OCI-LY7 (cell line): ENCODE results near the gene PLCB1.

ENCODE experiments used
- CTCF ChIP-seq: fragments of 200-600 bp; sonication (generic); conservative IDR thresholded peaks from 2 replicates; pipeline ENCODE4 v1.5.1; 2014; ENCODE audit warnings: mild to moderate bottlenecking, antibody characterized with exemption, low read length, moderate library complexity, mixed read lengths
- EZH2phosphoT487 ChIP-seq: fragments of 200-600 bp; sonication (generic); IDR thresholded peaks from 2 replicates; pipeline ENCODE4 v1.6.1; 2018; ENCODE audit warnings: low read depth, borderline replicate concordance, mild to moderate bottlenecking, mixed run types, antibody characterized with exemption, low read length, moderate library complexity, mixed read lengths

GRCh38 chr20:8292793-8293192, 160.7 kb downstream of the PLCB1 start:
- no peak for TF ChIP-seq CTCF
- no peak for TF ChIP-seq EZH2phosphoT487
